K562 (cell line): ENCODE data around the gene MYO1E. TPM values are rescaled to one million over a fixed set of nuclear protein-coding genes. Genes with fewer than 3 reads are reported as not detected.
A peak's percentile ranks its signal among the peaks of the same experiment; 100 is the strongest.

ENCODE experiments used
- ATAC-seq: fragments of 200-7000 bp; cut with Tn5 transposase; 3 replicates; pipeline ENCODE4 v1.9.1; 2020; ENCODE audit warnings: moderate library complexity
- BruUV-seq: library from RNA; stranded (reverse); fragments of 400-500 nt; replicated peaks from 2 replicates; lab custom pipeline; 2021; lab: Mats Ljungman, UMichigan
- CTCF ChIA-PET: fragments of 300-600 bp; formaldehyde crosslinking; extraction: SDS; loops from one replicate; lab custom pipeline; 2021; ENCODE audit warnings: low intra/inter-chr PET ratio; lab: Yijun Ruan, JAX
- POLR2A ChIA-PET: fragments of 300-600, 350-650 bp; sonication (Branson Sonifier 250); formaldehyde crosslinking; extraction: SDS; loops from one replicate; lab custom pipeline; 2021; ENCODE audit warnings: antibody characterized with exemption, inconsistent platforms; lab: Yijun Ruan, JAX
- DNase-seq, 4 experiments: peaks; one replicate each; pipeline versions ENCODE4 v3.0.0 to v3.0.0-alpha.2; 2011 to 2018; ENCODE audit warnings: low spot score in 3 of 4, mixed read lengths in 3 of 4; ENCODE audit errors: extremely low read depth in 1 of 4
- FAIRE-seq: peaks from 2 replicates; lab custom pipeline; 2011; peaks lifted over from hg19 to GRCh38; lab: Jason Lieb, UNC
- H2AFZ ChIP-seq: 2 replicates; pipeline ENCODE4 v1.6.0; 2011; ENCODE audit warnings: low read depth, low read length, control low read depth, inconsistent platforms
- H3K27ac ChIP-seq: fragments of 200-600 bp; 3 replicates; pipeline ENCODE4 v1.8.0; 2011; ENCODE audit warnings: low read depth, mild to moderate bottlenecking, control low read depth, inconsistent platforms, low read length, moderate library complexity, mixed read lengths; ENCODE audit errors: extremely low read depth
- H3K27me3 ChIP-seq, 2 experiments: fragments of 300-600 bp in 1 of 2; 2 replicates in 1 of 2; 3 replicates in 1 of 2; pipeline versions ENCODE4 v1.6.0 to v1.8.0; 2011; ENCODE audit warnings: inconsistent platforms in 2 of 2, low read length in 2 of 2, mild to moderate bottlenecking in 1 of 2, mixed read lengths in 1 of 2, moderate library complexity in 1 of 2; ENCODE audit not compliant: control insufficient read depth in 2 of 2, insufficient read depth in 2 of 2
- H3K36me3 ChIP-seq: fragments of 300-600 bp; 3 replicates; pipeline ENCODE4 v1.8.0; 2011; ENCODE audit warnings: mild to moderate bottlenecking, low read length, inconsistent platforms; ENCODE audit not compliant: control insufficient read depth, insufficient read depth
- H3K4me1 ChIP-seq, 2 experiments: fragments of 200-600 bp in 1 of 2; replicated peaks in 1 of 2; 2 replicates in 1 of 2; 3 replicates in 1 of 2; pipeline versions ENCODE4 v1.5.1 to v1.8.0; 2011; ENCODE audit warnings: inconsistent platforms in 2 of 2, low read length in 2 of 2, mild to moderate bottlenecking in 1 of 2, mixed read lengths in 1 of 2, moderate library complexity in 1 of 2; ENCODE audit not compliant: control insufficient read depth in 2 of 2, insufficient read depth in 2 of 2
- H3K4me2 ChIP-seq: 2 replicates; pipeline ENCODE4 v1.6.1; 2011; ENCODE audit warnings: low read length, control low read depth, inconsistent platforms, mixed read lengths; ENCODE audit not compliant: insufficient read depth
- H3K4me3 ChIP-seq: fragments of 200-600 bp; sonication (generic), shearing (Covaris generic); 2 replicates; pipeline ENCODE4 v1.5.1; 2016; ENCODE audit warnings: control low read depth, inconsistent platforms
- H3K79me2 ChIP-seq: fragments of 200-600 bp; 3 replicates; pipeline ENCODE4 v1.8.0; 2011; ENCODE audit warnings: low read length, inconsistent platforms; ENCODE audit not compliant: control insufficient read depth, insufficient read depth
- H3K9ac ChIP-seq, 2 experiments: 2 replicates each; pipeline versions ENCODE4 v1.6.0 to v1.6.1; 2011; ENCODE audit warnings: low read depth in 2 of 2, low read length in 2 of 2, control low read depth in 1 of 2, inconsistent platforms in 1 of 2, mild to moderate bottlenecking in 1 of 2, mixed read lengths in 1 of 2; ENCODE audit not compliant: insufficient read depth in 1 of 2
- H3K9me1 ChIP-seq: one replicate; pipeline ENCODE4 v1.6.0; 2011; ENCODE audit warnings: inconsistent platforms, mild to moderate bottlenecking, low read length, moderate library complexity; ENCODE audit not compliant: control insufficient read depth, insufficient read depth
- H3K9me3 ChIP-seq: replicated peaks from 2 replicates; pipeline ENCODE4 v1.5.1; 2011; ENCODE audit warnings: low read depth, low read length, inconsistent platforms; ENCODE audit not compliant: control insufficient read depth, insufficient read depth
- H4K20me1 ChIP-seq: replicated peaks from 2 replicates; pipeline ENCODE4 v1.6.1; 2011; ENCODE audit warnings: low read length, inconsistent platforms, mixed read lengths; ENCODE audit not compliant: control insufficient read depth, insufficient read depth
- KAT8 ChIP-seq: fragments of 450-650 bp; IDR thresholded peaks from 2 replicates; pipeline ENCODE4 v1.6.1; 2016; ENCODE audit warnings: low read depth, mild to moderate bottlenecking
- MITF ChIP-seq: IDR thresholded peaks from 2 replicates; pipeline ENCODE4 v1.6.1; 2014; ENCODE audit warnings: antibody characterized with exemption
- NFRKB ChIP-seq: fragments of 450-650 bp; IDR thresholded peaks from 2 replicates; pipeline ENCODE4 v1.6.1; 2016; ENCODE audit warnings: low read depth
- NUFIP1 ChIP-seq: fragments of 450-650 bp; IDR thresholded peaks from 2 replicates; pipeline ENCODE4 v1.6.1; 2018; ENCODE audit not compliant: partially characterized antibody
- PCBP2 ChIP-seq: fragments of 200-400 bp; formaldehyde crosslinking; IDR thresholded peaks from 2 replicates; pipeline ENCODE4 v1.6.1; 2018; ENCODE audit warnings: low read length, low read depth, mild to moderate bottlenecking, moderate library complexity; ENCODE audit not compliant: poor library complexity, severe bottlenecking
- RAD21 ChIP-seq, 2 experiments: fragments of 250-450 bp in 1 of 2; fragments of 450-650 bp in 1 of 2; sonication (Bioruptor Pico) in 1 of 2; formaldehyde crosslinking in 1 of 2; IDR thresholded peaks in 1 of 2; conservative IDR thresholded peaks in 1 of 2; 2 replicates each; pipeline versions ENCODE4 v1.4.0 to v1.8.0; 2020 to 2022; ENCODE audit warnings: mild to moderate bottlenecking in 2 of 2, moderate library complexity in 1 of 2
- SAP30 ChIP-seq: fragments of 200-600 bp; sonication (generic); IDR thresholded peaks from 2 replicates; pipeline ENCODE4 v1.6.1; 2012; ENCODE audit warnings: borderline replicate concordance, low read depth, mild to moderate bottlenecking, moderate library complexity, low read length, control low read depth, inconsistent platforms; ENCODE audit not compliant: insufficient read depth, poor library complexity, severe bottlenecking
- SMAD1 ChIP-seq: fragments of 150-350 bp; IDR thresholded peaks from 2 replicates; pipeline ENCODE4 v1.6.1; 2014; ENCODE audit warnings: low read length, low read depth; ENCODE audit not compliant: partially characterized antibody
- SMARCA4 ChIP-seq: fragments of 450-650 bp; IDR thresholded peaks from 2 replicates; pipeline ENCODE4 v1.6.1; 2016
- SMC3 ChIP-seq: conservative IDR thresholded peaks from 2 replicates; pipeline ENCODE4 v1.6.1; 2011; ENCODE audit warnings: low read depth, low read length, improper control_type of control experiment; ENCODE audit not compliant: insufficient read depth
- ZNF282 ChIP-seq: sonication (generic); formaldehyde crosslinking; IDR thresholded peaks from 2 replicates; pipeline ENCODE4 v1.8.1; 2023; ENCODE audit warnings: missing genetic modification reagents
- ZNF436 ChIP-seq: fragments of 250-450, 450-650 bp; sonication (Bioruptor Pico); formaldehyde crosslinking; IDR thresholded peaks from 2 replicates; pipeline ENCODE4 v1.7.0; 2020; ENCODE audit warnings: mild to moderate bottlenecking
- ZNF778 ChIP-seq: fragments of 450-650 bp; formaldehyde crosslinking; IDR thresholded peaks from 2 replicates; pipeline ENCODE4 v1.4.0; 2020; ENCODE audit warnings: mild to moderate bottlenecking, moderate library complexity
- WGBS: fragments of 100-300 bp; shearing (Covaris generic); methylation state at CpG from one replicate; pipeline ENCODE4 v1.1.6; 2016; ENCODE audit warnings: low coverage, mixed read lengths; ENCODE audit not compliant: insufficient coverage; ENCODE audit errors: missing lambda C conversion rate; 5-methylcytosine and 5-hydroxymethylcytosine counted together
- in situ Hi-C: fragments of 300-500 bp; cut with MboI; formaldehyde crosslinking; loops from 4 replicates; pipeline ENCODE4 v1.15.0; 2018; ENCODE audit warnings: inconsistent platforms, mixed read lengths
- intact Hi-C: fragments of 100-400 bp; cut with micrococcal nuclease; formaldehyde crosslinking; loops from 2 replicates; pipeline ENCODE4 v1.14.2; 2022
- polyA plus RNA-seq, 8 experiments: library from polyadenylated mRNA; depleted of rRNA in 4 of 8; stranded (reverse) in 5 of 8; unstranded in 3 of 8; fragments of >200 nt; fragmentation: Nextera tagmentation in 2 of 8; fragmentation: Illumina TruSeq in 1 of 8; extraction: Ambion mirVana in 2 of 8; extraction: Trizol in 1 of 8; gene quantifications; 2 replicates each; pipeline versions ENCODE4 v1.2.1 to v1.2.3, GENCODE V29; 2011 to 2014; ENCODE audit warnings: inconsistent platforms in 1 of 8, missing spikeins in 1 of 8
- total RNA-seq, 7 experiments: library from RNA; depleted of rRNA in 6 of 7; stranded (reverse); fragments of >200 nt in 6 of 7; fragmentation: Illumina TruSeq in 2 of 7; extraction: Trizol in 2 of 7; gene quantifications; 2 replicates each; pipeline versions ENCODE4 v1.2.1 to v1.2.3, GENCODE V29; 2011 to 2021; ENCODE audit warnings: low replicate concordance in 1 of 7
- TF ChIP-seq, protein P1 (sequence below): fragments of 450-650 bp; IDR thresholded peaks from 2 replicates; pipeline ENCODE4 v1.6.1; 2016; ENCODE audit warnings: borderline replicate concordance
- TF ChIP-seq, protein P2 (sequence below): sonication (generic); IDR thresholded peaks from 2 replicates; pipeline ENCODE4 v1.6.1; 2016

MYO1E gene
- total and polyA plus RNA-seq, 9 of the 15 experiments (the other 6 are each of a cell fraction or from before 2014, with no cell fraction given) = under 0.01 to 0.44 (median 0.01) TPM; not detected in 6

DNA sequence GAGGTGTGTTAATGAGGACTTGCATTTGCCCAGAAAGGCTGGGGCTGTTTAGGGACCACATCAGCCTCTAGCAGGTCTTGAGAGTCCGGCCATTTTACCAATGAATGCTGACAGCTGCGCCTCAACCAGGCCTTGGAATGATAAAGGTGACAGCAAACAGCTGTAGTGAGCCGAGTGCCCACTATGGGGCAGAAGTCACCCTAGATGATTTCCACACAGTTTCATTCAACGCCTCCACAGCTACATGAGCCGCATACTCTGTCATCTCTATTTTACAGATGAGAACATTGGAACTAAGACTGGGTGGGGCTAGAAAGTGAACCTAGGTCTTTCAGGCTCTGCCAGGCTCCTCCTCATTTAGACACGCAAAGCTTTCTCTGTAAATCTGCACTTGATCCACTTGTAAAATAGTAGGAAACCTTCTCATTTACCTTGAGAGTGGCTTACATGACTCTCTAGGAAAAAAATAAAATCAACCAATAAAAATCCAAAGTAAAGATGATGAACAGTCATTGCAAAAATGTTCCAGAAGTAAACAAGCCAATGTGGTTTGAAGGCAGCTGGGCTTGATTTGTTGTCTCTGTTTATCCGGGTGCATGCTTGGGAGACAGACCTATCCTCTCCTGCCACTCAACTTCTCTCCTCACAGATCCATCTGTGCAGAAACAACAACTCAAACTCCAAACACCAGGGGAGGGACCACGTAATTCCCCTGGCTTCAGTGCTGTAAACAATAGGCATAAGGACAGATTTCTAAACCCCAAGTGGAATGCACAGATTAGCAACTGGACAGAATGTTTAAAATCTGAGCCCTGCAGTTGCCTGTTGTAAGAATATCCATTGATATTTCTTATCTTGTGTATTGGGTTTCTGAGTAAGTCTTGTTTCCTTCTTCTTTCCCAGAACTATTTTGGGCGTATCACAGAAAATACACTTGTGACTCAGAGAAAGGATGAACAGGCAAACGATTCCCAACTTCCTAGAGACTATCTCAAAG is 197.5 kb downstream of the MYO1E start:
- Histone ChIP-seq H3K4me1 (peaks cover 0 to 3% of the 10 kb centered on the region in 2 experiments; a peak in 1 of 5 replicates), H4K20me1 (no peaks in the 10 kb centered on the region), H3K27ac (no peak overlapping the region), H3K79me2 (no peaks in the 10 kb centered on the region), H3K9ac (no peak overlapping the region), H3K9me3 (no peaks in the 10 kb centered on the region), H2AFZ (peak overlapping the region; percentile 35; the same call in 1 of the 2 replicates), H3K9me1 (no peaks in the 10 kb centered on the region), H3K27me3 (peaks cover 24 to 39% of the 10 kb centered on the region in 2 experiments), H3K36me3 (no peaks in the 10 kb centered on the region), H3K4me3 (no peak overlapping the region), H3K4me2 (0 out of 2 replicates have a peak overlapping the region, but pooled peaks have one; percentile 12)
- ATAC-seq (peak; percentile 98), DNase-seq (peak; percentile 51 to 64 (median 57)), FAIRE-seq (peak; percentile 90)
- ChIA-PET CTCF (interaction anchor here (0.5 to 1.5 kb wide), 3 partner anchors 37 to 505 kb away, joined by 3 to 7 read pairs (median 4); no protein-coding TSS in a partner anchor), POLR2A (interaction anchor here (0.7 kb wide), 1 partner anchor 26 kb away, joined by 3 read pairs; no protein-coding TSS in a partner anchor)
- intact Hi-C loops = no loop called here
- BruUV-seq = no TSS peak
- in situ Hi-C loops = no loop called here
- WGBS = under 1% methylated on average over 10 of the region's 10 CpGs
- TF ChIP-seq PCBP2 (no peak), RAD21 (CRISPR knock-in tag; conservative IDR thresholded peaks at IDR 0.05 in 1 of 2, IDR thresholded peaks at IDR 0.05 in 1 of 2) (peak in 1 of 2 experiments; percentile 73; a peak in 3 of 4 replicates), SMAD1 (no peak), SAP30 (no peak), MITF (no peak), SMARCA4 (no peak), ZNF282 (CRISPR knock-in tag) (no peak), NFRKB (no peak), SMC3 (0 out of 2 replicates have a peak, but pooled peaks have one; percentile 49), NUFIP1 (no peak), ZNF436 (CRISPR knock-in tag) (no peak), ZNF778 (CRISPR knock-in tag) (no peak), KAT8 (no peak)
- TF ChIP-seq, protein P1, sequence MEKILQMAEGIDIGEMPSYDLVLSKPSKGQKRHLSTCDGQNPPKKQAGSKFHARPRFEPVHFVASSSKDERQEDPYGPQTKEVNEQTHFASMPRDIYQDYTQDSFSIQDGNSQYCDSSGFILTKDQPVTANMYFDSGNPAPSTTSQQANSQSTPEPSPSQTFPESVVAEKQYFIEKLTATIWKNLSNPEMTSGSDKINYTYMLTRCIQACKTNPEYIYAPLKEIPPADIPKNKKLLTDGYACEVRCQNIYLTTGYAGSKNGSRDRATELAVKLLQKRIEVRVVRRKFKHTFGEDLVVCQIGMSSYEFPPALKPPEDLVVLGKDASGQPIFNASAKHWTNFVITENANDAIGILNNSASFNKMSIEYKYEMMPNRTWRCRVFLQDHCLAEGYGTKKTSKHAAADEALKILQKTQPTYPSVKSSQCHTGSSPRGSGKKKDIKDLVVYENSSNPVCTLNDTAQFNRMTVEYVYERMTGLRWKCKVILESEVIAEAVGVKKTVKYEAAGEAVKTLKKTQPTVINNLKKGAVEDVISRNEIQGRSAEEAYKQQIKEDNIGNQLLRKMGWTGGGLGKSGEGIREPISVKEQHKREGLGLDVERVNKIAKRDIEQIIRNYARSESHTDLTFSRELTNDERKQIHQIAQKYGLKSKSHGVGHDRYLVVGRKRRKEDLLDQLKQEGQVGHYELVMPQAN = no peak
- TF ChIP-seq, protein P2, sequence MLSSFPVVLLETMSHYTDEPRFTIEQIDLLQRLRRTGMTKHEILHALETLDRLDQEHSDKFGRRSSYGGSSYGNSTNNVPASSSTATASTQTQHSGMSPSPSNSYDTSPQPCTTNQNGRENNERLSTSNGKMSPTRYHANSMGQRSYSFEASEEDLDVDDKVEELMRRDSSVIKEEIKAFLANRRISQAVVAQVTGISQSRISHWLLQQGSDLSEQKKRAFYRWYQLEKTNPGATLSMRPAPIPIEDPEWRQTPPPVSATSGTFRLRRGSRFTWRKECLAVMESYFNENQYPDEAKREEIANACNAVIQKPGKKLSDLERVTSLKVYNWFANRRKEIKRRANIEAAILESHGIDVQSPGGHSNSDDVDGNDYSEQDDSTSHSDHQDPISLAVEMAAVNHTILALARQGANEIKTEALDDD = no peak
